ENCODE measurements around the gene PHEX.

DNA sequence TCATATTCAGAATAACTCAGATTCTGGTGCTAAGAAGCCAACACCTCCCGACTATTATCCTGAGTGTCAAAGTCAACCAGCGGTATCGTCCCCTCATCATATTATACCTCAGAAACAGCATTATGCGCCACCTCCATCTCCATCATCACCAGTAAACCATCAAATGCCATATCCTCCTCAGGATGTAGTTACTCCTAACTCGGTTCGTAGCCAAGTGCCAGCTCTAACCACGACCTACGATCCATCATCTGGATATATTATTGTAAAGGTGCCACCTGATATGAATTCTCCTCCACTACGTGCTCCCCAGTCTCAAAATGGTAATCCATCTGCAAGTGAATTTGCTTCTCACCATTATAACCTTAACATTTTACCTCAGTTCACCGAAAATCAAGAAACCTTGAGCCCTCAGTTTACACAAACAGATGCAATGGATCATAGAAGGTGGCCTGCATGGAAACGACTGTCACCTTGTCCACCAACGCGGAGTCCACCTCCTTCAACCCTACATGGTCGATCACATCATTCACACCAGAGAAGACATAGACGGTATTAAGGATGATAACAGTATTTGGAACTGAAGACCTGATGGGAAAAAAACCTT is 241.7 kb downstream of the PHEX start:
- TF ChIP-seq, protein P1, sequence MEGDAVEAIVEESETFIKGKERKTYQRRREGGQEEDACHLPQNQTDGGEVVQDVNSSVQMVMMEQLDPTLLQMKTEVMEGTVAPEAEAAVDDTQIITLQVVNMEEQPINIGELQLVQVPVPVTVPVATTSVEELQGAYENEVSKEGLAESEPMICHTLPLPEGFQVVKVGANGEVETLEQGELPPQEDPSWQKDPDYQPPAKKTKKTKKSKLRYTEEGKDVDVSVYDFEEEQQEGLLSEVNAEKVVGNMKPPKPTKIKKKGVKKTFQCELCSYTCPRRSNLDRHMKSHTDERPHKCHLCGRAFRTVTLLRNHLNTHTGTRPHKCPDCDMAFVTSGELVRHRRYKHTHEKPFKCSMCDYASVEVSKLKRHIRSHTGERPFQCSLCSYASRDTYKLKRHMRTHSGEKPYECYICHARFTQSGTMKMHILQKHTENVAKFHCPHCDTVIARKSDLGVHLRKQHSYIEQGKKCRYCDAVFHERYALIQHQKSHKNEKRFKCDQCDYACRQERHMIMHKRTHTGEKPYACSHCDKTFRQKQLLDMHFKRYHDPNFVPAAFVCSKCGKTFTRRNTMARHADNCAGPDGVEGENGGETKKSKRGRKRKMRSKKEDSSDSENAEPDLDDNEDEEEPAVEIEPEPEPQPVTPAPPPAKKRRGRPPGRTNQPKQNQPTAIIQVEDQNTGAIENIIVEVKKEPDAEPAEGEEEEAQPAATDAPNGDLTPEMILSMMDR (IDR thresholded peaks at IDR 0.05): no peak
- TF ChIP-seq POLR2A (IDR thresholded peaks at IDR 0.05) (no peak), POLR2AphosphoS5 (IDR thresholded peaks at IDR 0.05) (no peak)
